ENCODE data around the gene ZDHHC9. TPM values are rescaled to one million over a fixed set of nuclear protein-coding genes. Genes with fewer than 3 reads are reported as not detected.
A peak's percentile ranks its signal among the peaks of the same experiment; 100 is the strongest.

The ZDHHC9 gene
- total and polyA plus RNA-seq, 12 donors: 4.3 to 75.7 (median 24.6) TPM

- intact Hi-C loops (cut with DNase I): loop anchor here in 1 of 2 donors (10.0 kb wide), 1 partner anchor 221 kb away; no protein-coding TSS in a partner anchor
- DNase-seq: no peak
- no peak for TF ChIP-seq CTCF (IDR thresholded peaks at IDR 0.05)
- no peak for TF ChIP-seq POLR2A (IDR thresholded peaks at IDR 0.05)
- Histone ChIP-seq H3K36me3 (replicated peaks in 1 of 2) (no peaks in the 10 kb centered on the region), H3K27me3 (no peaks in the 10 kb centered on the region), H3K9me3 (replicated peaks in 1 of 3) (no peaks in the 10 kb centered on the region), H3K27ac (no peak overlapping the region), H3K4me1 (replicated peaks in 1 of 2) (no peaks in the 10 kb centered on the region), H3K4me3 (no peak overlapping the region)
- 64 to 72% (median 66%) methylated on average over 3 to 4 of the region's 4 CpGs for WGBS, 4 donors
Observed at GRCh38 chrX:129825746-129826505, 17.8 kb downstream of the ZDHHC9 start.

- no peaks in the 10 kb centered on the region for H3K9me3 ChIP-seq (replicated peaks in 1 of 3)
- no peaks in the 10 kb centered on the region for H3K36me3 ChIP-seq (replicated peaks in 1 of 2)
- H3K4me1 ChIP-seq (replicated peaks in 1 of 2): no peaks in the 10 kb centered on the region
- no peak overlapping the region for H3K27ac ChIP-seq
- DNase-seq: no peak
- WGBS, 4 donors: 91 to 97% (median 94%) methylated on average over 4 of the region's 4 CpGs
- no peaks in the 10 kb centered on the region for H3K27me3 ChIP-seq
- no peak for TF ChIP-seq POLR2A (IDR thresholded peaks at IDR 0.05)
- TF ChIP-seq CTCF (IDR thresholded peaks at IDR 0.05): no peak
- intact Hi-C loops (cut with DNase I): loop anchor here in 1 of 2 donors (10.0 kb wide), 1 partner anchor 220 kb away; no protein-coding TSS in a partner anchor
- no peak overlapping the region for H3K4me3 ChIP-seq
Observed at GRCh38 chrX:129824620-129825019, 19.1 kb downstream of the ZDHHC9 start.

GRCh38 chrX:129823522-129823921 is 20.2 kb downstream of the ZDHHC9 start:
- Histone ChIP-seq H3K4me3 (no peak overlapping the region), H3K27me3 (no peaks in the 10 kb centered on the region), H3K9me3 (replicated peaks in 1 of 3) (no peaks in the 10 kb centered on the region), H3K4me1 (replicated peaks in 1 of 2) (no peaks in the 10 kb centered on the region), H3K27ac (no peak overlapping the region), H3K36me3 (replicated peaks in 1 of 2) (no peaks in the 10 kb centered on the region)
- no peak for TF ChIP-seq POLR2A (IDR thresholded peaks at IDR 0.05)
- no peak for TF ChIP-seq CTCF (IDR thresholded peaks at IDR 0.05)
- 76 to 84% (median 77%) methylated on average over 6 of the region's 6 CpGs for WGBS, 4 donors
- DNase-seq: no peak
- intact Hi-C loops (cut with DNase I): loop anchor here in 1 of 2 donors (10.0 kb wide), 1 partner anchor 219 kb away; no protein-coding TSS in a partner anchor

GRCh38 chrX:129823115-129823514 is 20.6 kb downstream of the ZDHHC9 start:
- Histone ChIP-seq H3K4me3 (no peak overlapping the region), H3K9me3 (replicated peaks in 1 of 3) (no peaks in the 10 kb centered on the region), H3K4me1 (replicated peaks in 1 of 2) (no peaks in the 10 kb centered on the region), H3K36me3 (replicated peaks in 1 of 2) (no peaks in the 10 kb centered on the region), H3K27ac (no peak overlapping the region), H3K27me3 (no peaks in the 10 kb centered on the region)
- intact Hi-C loops (cut with DNase I): loop anchor here in 1 of 2 donors (10.0 kb wide), 1 partner anchor 218 kb away; no protein-coding TSS in a partner anchor
- DNase-seq: peak; percentile 33 to 58 (median 46)
- 43 to 71% (median 58%) methylated on average over 2 of the region's 2 CpGs for WGBS, 4 donors
- TF ChIP-seq POLR2A (IDR thresholded peaks at IDR 0.05) (no peak), CTCF (IDR thresholded peaks at IDR 0.05) (peak; percentile 28 to 56 (median 46))
